Activated CD4-positive, alpha-beta T cell treated with anti-CD3 and anti-CD28 coated beads for 48 hours (primary cell): ENCODE data around the gene LMAN1L.
"Not testable (repeated sequence)": the region's sequence is repeated elsewhere in the genome, so short reads cannot be mapped to it uniquely, and the experiment has no call there.

Source experiments
- DNase-seq: peaks from one replicate; pipeline ENCODE4 v3.0.0-alpha.2; 2020

Gene LMAN1L

GRCh38 chr15:74782259-74783071 is 30.2 kb upstream of the LMAN1L start:
- peak; percentile 69 for DNase-seq

GRCh38 chr15:74783072-74783807 is 29.4 kb upstream of the LMAN1L start:
- DNase-seq: peak; percentile 62

- DNase-seq: peak; percentile 28
Measured at GRCh38 chr15:74783808-74784175, 28.8 kb upstream of the LMAN1L start.

GRCh38 chr15:74784426-74785193 is 28.0 kb upstream of the LMAN1L start:
- DNase-seq: peak; percentile 47

GRCh38 chr15:74785194-74786032 is 27.2 kb upstream of the LMAN1L start:
- peak; percentile 64 for DNase-seq

GRCh38 chr15:74786081-74786480 is 26.6 kb upstream of the LMAN1L start:
- DNase-seq: not testable (repeated sequence)

GRCh38 chr15:74786551-74787165 is 26.0 kb upstream of the LMAN1L start:
- DNase-seq: peak; percentile 29

GRCh38 chr15:74787251-74788041 is 25.2 kb upstream of the LMAN1L start:
- DNase-seq: peak; percentile 96

- DNase-seq: no peak
Measured at GRCh38 chr15:74788042-74788682, 24.5 kb upstream of the LMAN1L start.

GRCh38 chr15:74788683-74789151 is 23.9 kb upstream of the LMAN1L start:
- peak; percentile 63 for DNase-seq

GRCh38 chr15:74789171-74789631 is 23.4 kb upstream of the LMAN1L start:
- peak; percentile 45 for DNase-seq

- no peak for DNase-seq
Measured at GRCh38 chr15:74789741-74790079, 22.9 kb upstream of the LMAN1L start.

GRCh38 chr15:74790080-74790916 is 22.3 kb upstream of the LMAN1L start:
- peak; percentile 67 for DNase-seq

- DNase-seq: no peak
Measured at GRCh38 chr15:74791007-74791406, 21.6 kb upstream of the LMAN1L start.

GRCh38 chr15:74791667-74792066 is 21.0 kb upstream of the LMAN1L start:
- no peak for DNase-seq

GRCh38 chr15:74792227-74793016 is 20.2 kb upstream of the LMAN1L start:
- DNase-seq: peak; percentile 18

- peak; percentile 77 for DNase-seq
Measured at GRCh38 chr15:74793135-74794028, 19.3 kb upstream of the LMAN1L start.
